HL-60 (cell line): Measurements from ENCODE around the gene PIGP.

Source experiments
- DNase-seq, 2 experiments: peaks; one replicate each; pipeline ENCODE4 v3.0.0-alpha.2; 2010 to 2020; ENCODE audit warnings: low read depth in 1 of 2, low spot score in 1 of 2
- H3K27ac ChIP-seq: fragments of 250-450 bp; sonication (Bioruptor Pico); replicated peaks from 2 replicates; pipeline ENCODE4 v1.5.1; 2020; ENCODE audit warnings: mild to moderate bottlenecking, moderate library complexity
- H3K27me3 ChIP-seq: fragments of 250-450 bp; sonication (Bioruptor Pico); 2 replicates; pipeline ENCODE4 v1.5.1; 2021; ENCODE audit warnings: mild to moderate bottlenecking, moderate library complexity; ENCODE audit not compliant: insufficient read depth, poor library complexity, severe bottlenecking
- H3K4me3 ChIP-seq: replicated peaks from 2 replicates; pipeline ENCODE4 v1.5.1; 2011; ENCODE audit warnings: mild to moderate bottlenecking, control low read depth, low read length; ENCODE audit not compliant: insufficient read depth
- CTCF ChIP-seq: IDR thresholded peaks from one replicate; pipeline ENCODE4 v1.5.1; 2011; ENCODE audit warnings: low read length, control low read depth, inconsistent platforms; ENCODE audit not compliant: insufficient read depth
- GABPA ChIP-seq: IDR thresholded peaks from 2 replicates; pipeline ENCODE4 v1.6.1; 2012; ENCODE audit warnings: low read depth
- POLR2AphosphoS5 ChIP-seq: IDR thresholded peaks from 2 replicates; pipeline ENCODE4 v1.6.1; 2012; ENCODE audit warnings: low read depth
- REST ChIP-seq: IDR thresholded peaks from 2 replicates; pipeline ENCODE4 v1.6.1; 2012; ENCODE audit warnings: low read depth; ENCODE audit not compliant: insufficient replicate concordance
- SPI1 ChIP-seq: IDR thresholded peaks from 2 replicates; pipeline ENCODE4 v1.6.1; 2012; ENCODE audit warnings: low read depth, mild to moderate bottlenecking, borderline replicate concordance

PIGP gene

GRCh38 chr21:37100316-37100715, 27.4 kb upstream of the PIGP start:
- Histone ChIP-seq H3K4me3 (no peak overlapping the region), H3K27me3 (no peaks in the 10 kb centered on the region), H3K27ac (no peak overlapping the region)
- no peak for DNase-seq
- TF ChIP-seq GABPA, result no peak
- TF ChIP-seq REST, result no peak
- TF ChIP-seq SPI1, result no peak
- no peak for TF ChIP-seq CTCF
- TF ChIP-seq POLR2AphosphoS5, result no peak

- no peak overlapping the region for H3K4me3 ChIP-seq
- DNase-seq, result no peak
- H3K27ac ChIP-seq, result no peak overlapping the region
- H3K27me3 ChIP-seq, result no peaks in the 10 kb centered on the region
- TF ChIP-seq SPI1 (no peak), GABPA (no peak), POLR2AphosphoS5 (no peak), REST (no peak), CTCF (no peak)
These were observed 25.9 kb upstream of the PIGP start for GRCh38 chr21:37098751-37099150.

GRCh38 chr21:37095821-37096220, 22.9 kb upstream of the PIGP start:
- Histone ChIP-seq H3K27me3 (no peaks in the 10 kb centered on the region), H3K4me3 (no peak overlapping the region), H3K27ac (no peak overlapping the region)
- no peak for TF ChIP-seq GABPA
- no peak for TF ChIP-seq CTCF
- no peak for TF ChIP-seq SPI1
- no peak for TF ChIP-seq POLR2AphosphoS5
- TF ChIP-seq REST, result no peak
- DNase-seq, result no peak
